Measurements from ENCODE around the gene MGMT.

Gene MGMT

DNA sequence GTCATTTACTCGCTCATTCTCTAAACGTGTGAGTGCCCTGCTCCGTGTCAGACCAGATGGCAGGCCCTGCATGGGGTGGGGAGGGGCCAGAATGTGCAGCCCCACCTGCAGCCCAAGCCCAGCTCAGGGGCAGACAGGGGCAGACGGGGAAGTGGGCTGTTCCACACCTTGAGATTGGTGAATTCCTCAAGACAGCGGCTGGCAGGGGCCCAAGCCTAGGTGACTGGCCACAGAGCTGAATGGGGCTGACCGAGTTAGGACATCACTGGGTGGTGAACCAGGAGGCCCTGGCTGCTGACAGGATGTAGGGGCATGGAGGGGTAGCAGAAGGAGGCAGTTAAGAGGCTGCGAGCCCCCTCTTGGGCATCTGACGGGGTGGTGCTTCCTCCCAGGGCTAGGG lies 79.1 kb downstream of the MGMT start:
- no peak for DNase-seq

GRCh38 chr10:129547608-129548007 lies 80.6 kb downstream of the MGMT start:
- DNase-seq, result no peak

- no peak for DNase-seq
Observed at GRCh38 chr10:129548600-129548999, 81.6 kb downstream of the MGMT start.

GRCh38 chr10:129550076-129550475 lies 83.0 kb downstream of the MGMT start:
- DNase-seq, result no peak

GRCh38 chr10:129550658-129551057 lies 83.6 kb downstream of the MGMT start:
- DNase-seq, result no peak

GRCh38 chr10:129552119-129552518 lies 85.1 kb downstream of the MGMT start:
- no peak for DNase-seq

- DNase-seq, result no peak
Observed at GRCh38 chr10:129553928-129554327, 86.9 kb downstream of the MGMT start.

DNA sequence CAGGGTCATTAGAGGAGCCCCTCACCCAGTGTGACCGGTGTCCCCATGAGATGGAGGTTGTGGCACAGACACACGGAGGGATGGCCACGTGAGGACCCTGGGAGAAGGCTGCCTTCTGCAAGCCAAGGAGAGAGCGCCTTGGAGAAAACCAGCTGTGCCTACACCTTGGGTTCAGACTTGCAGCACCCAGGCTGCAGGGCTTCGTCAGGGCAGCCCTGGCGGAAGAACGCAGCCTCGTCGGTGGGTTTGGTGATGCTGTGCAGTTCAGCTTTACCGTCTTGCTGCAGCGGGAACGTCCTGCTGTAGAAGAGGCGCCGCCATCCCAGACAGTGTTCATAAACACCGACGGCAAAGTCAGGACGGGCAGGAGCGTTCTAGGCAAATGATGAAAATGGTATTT lies 89.3 kb downstream of the MGMT start:
- DNase-seq, result no peak

- DNase-seq, result no peak
Observed at GRCh38 chr10:129560361-129560760, 93.3 kb downstream of the MGMT start.

DNA sequence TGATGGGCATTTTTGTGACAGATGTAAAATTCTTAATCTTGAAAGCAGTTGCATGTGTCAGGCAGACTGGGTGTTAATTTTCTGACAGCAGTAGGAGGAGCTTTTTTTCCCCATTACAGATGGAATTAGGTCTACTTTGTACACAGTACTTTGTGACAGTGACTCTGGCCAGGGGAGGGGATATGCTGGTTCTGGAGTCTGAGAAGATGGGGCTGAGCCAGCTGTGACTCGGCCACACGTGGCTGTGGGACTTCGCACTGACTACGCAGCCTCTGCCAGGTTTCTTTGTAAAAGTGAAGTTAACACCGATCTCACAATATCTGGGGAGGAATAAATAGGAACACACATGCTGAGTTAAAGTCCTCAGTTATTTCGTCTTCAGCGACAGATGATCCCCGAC lies 95.4 kb downstream of the MGMT start:
- DNase-seq, result no peak

DNA sequence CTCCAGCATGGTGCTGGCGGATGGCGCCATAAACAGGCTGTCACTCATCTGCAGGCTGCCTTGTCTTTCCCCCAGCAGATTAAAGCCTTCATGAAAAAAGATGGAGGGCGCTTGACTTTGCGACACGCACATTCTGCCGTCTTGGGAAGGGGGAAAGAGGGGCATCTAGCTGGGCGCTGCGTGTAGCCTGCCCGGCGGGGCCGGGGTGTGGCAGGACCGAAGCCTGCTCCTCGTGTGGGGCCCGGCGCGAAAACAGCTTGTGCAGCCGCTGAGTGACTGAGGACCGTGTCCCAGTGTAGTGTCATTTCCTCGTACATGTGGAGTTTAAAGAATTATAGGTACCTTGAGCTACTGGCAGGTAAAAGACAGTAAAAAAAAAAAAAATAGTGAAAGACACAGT lies 97.9 kb downstream of the MGMT start:
- DNase-seq, result no peak

- DNase-seq, result no peak
Observed at GRCh38 chr10:129568583-129569344, 101.7 kb downstream of the MGMT start.

DNA sequence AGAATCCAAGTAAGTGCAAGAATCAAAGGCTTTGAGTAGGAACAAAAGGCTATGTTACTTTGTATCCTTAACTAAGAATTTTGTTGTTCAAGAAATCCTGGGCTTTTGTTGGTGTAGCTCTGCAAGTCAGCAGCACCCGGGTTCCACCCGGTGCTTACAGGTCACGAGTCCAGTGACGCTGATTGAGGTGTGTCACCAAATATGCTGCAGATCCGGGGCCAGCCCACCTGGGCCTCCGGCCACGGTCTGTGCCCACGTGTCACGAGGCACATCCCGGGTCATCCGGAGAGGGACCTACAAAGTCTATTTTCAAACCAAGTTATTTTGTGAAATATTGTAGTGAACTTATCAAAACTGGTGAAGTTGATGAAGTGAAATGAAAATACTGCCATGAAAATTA lies 103.1 kb downstream of the MGMT start:
- DNase-seq, result no peak

- no peak for DNase-seq
Observed at GRCh38 chr10:129579228-129579627, 112.2 kb downstream of the MGMT start.

GRCh38 chr10:129580010-129580409 lies 113.0 kb downstream of the MGMT start:
- DNase-seq, result no peak

GRCh38 chr10:129580901-129581300 lies 113.9 kb downstream of the MGMT start:
- DNase-seq, result no peak

DNA sequence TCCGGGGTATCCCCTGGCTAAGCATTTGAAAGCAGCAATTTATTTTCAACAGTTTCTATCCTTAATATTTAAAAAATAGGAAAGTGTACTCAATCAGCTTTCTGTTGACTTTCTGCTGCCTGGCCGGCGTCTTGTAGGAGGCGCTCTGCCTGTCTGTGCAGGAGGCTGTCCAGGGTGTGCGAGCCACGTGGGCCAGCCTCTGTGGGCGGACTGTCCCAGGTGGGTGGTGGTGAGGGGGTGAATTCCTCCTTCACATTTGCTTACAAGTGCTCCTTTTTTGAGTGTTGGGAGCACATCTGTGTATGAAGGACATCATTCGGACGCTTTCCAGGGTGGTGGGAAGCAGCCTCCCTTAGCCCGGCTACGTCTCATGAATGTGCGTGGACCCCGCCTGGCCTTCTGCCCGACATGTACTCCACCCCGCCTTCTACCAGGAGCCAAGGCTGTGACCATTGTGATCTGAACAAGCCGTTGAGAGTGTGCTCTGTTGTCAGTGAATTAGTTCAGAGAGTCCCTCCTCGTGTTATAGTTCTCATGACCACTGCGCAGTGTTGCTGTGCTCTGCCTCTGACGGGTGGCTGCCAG lies 114.9 kb downstream of the MGMT start:
- DNase-seq, result no peak

DNA sequence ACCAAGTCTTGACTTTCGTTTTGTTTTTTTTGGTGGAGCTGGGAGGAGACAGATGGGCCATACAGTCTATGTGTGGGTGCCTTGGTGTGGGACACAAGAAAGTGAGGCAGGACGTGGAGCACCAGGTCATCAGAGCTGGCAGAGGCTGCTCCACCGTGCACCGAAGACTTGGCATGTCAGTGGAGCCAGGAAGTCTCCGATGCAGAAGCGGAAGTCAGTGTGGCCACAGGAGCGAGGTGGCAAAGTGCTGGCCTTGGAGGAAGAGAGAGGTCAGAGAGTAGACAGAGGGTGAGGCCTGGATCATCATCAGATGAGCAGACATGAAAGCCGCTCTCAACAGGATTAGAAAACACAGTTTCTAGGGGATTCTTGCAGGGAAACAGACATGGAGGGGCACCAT lies 116.8 kb downstream of the MGMT start:
- no peak for DNase-seq

DNA sequence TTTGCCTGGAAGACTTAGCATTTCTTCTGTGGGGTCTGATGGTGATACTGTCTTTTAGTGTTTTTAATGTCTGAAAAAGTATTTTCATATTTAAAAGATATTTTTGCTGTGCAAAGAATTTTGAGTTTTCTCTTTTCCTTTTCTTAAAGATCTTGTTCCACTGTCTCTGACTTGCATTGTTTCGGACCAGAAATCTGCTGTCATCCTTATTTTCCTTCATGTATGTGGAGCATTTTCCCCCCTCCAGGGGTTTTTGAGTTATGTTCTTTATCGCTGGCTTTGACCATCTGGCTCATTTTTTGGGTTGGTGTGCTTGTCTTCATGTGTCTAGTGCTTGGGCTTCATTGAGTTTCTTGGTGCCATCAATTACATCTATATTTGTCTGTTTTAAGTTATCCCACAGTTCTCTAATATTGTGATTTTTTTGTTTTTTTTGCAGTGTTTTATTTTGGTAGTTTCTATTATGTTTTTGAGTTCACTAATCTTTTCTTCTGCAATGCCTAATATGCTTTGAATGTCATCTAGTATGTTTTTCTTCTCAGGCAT lies 119.9 kb downstream of the MGMT start:
- no peak for DNase-seq

GRCh38 chr10:129589546-129589945 lies 122.5 kb downstream of the MGMT start:
- no peak for DNase-seq

- no peak for DNase-seq
Observed at GRCh38 chr10:129593953-129594352, 126.9 kb downstream of the MGMT start.

DNA sequence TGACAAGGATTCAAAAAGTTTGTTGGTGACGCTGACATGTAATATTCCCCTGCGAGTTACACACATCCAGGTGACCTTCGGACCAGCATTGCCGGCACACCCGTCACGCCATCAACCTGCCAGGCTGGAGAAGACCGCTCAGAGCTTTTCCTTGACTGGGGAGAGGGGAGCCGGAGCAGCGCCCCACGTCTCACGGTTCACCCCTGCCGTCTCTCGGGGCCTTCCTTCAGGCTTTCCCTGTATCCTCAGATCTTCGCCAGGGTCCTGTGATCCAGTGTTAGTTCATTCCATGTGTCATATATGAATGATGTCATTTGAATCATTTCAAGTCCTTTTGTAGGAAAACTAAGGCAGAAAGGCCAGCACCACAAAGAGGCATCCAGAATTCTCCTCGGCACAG lies 127.8 kb downstream of the MGMT start:
- DNase-seq, result no peak

DNA sequence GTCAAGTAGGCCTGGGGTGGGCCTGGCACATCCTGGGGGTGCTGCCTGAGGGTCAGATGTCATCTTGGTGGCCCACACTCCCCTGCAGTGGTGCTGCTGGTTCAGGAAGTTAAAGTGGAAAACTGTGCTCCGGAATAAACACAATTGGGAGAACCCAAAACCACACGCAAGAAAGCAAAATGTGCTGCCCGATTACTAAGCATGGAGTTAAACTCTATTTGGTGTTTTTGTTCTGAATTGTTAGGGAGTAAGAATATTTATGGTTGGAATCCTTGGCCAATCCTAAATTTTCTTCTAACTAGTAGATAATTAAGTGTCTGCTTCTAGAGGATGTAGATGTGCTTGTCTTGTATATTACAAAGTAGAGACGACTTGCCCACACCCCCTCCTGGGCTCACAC lies 131.4 kb downstream of the MGMT start:
- DNase-seq, result no peak

- DNase-seq, result no peak
Observed at GRCh38 chr10:129599160-129599559, 132.1 kb downstream of the MGMT start.

GRCh38 chr10:129601737-129602136 lies 134.7 kb downstream of the MGMT start:
- DNase-seq, result no peak
